CD4-positive, alpha-beta T cell treated with Interleukin-10 for 1 hour (primary cell): ENCODE measurements around the gene ANKMY1.

Experiments used
- DNase-seq: peaks from one replicate; pipeline ENCODE4 v3.0.0-alpha.2; 2020

The ANKMY1 gene

GRCh38 chr2:240519396-240520129 is 38.2 kb downstream of the ANKMY1 start:
- DNase-seq = no peak

GRCh38 chr2:240518981-240519380 is 38.8 kb downstream of the ANKMY1 start:
- no peak for DNase-seq

GRCh38 chr2:240517342-240517741 is 40.4 kb downstream of the ANKMY1 start:
- no peak for DNase-seq

- no peak for DNase-seq
Measured at GRCh38 chr2:240514631-240515030, 43.2 kb downstream of the ANKMY1 start.

DNA sequence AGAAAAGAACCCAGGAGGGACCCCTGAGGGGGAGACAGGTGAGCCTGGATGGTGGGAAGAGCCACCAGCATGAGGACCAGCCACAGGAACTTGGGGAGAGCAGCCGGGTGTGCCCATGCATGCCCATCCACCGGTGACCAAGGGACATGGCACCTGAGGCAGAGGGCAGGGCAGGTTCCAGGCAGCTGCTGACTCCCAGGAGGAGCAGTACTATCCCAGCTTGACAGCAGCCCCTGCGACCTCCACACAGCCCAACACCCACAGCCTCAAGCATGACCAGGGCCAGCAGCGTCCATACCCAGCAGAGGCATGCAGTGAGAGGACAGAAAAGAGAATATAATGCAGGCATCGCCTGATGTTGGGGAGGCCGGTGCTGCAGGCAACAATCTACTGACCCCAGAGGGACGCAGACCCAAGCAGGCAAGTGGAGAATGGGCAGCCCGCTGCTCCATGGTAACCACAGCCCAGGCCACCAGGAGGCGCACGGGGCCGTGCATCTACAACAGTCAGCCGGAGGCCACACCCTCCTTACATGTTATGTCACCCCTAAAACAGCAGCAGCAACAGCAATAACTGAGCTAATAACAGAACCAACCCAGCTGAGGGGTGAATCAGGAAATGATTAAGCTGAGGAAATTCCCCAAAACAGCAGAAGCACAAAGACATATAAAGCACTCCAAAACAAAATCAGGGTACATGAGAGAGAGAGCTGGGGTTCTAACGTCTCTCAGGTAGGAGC is 44.1 kb downstream of the ANKMY1 start:
- DNase-seq = peak; percentile 87

GRCh38 chr2:240512666-240513535 is 44.9 kb downstream of the ANKMY1 start:
- no peak for DNase-seq

- DNase-seq = no peak
Measured at GRCh38 chr2:240512109-240512485, 45.7 kb downstream of the ANKMY1 start.

DNA sequence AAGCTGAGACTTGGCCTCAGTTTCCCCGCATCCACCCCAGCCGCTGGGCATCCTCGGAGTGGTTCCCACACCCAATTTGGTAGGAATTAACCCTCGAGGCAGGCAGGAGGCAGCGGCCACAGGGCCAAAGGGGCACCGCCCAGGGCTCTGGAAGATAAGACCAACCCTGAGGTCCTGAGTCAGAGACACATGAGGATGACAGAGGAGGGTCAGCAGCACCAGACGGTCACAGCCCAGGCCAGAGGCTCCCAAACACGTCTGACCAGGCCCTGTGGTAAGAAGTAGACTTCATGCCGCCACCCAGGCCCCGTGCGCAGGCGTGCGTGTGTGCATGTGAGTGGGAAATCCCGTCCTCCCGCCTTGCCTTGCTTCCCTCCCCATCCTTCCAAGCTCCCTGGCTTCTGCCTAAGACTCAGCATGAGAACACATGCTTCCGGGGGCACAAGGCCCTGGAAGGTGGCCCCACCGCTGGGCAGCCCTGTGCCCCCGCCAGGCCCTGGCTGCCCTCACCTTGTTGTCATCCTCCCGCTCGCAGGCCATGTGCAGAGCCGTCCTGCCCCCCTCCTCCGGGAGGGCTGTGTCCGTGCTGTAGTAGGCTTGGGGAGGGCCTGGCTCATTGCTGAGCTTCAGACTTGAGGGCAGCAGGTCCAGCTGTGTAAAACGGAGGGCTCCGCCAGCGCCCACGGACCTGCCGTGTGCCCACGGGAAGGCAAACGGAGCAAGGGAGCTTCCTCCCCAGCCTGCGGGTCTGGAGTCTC is 46.3 kb downstream of the ANKMY1 start:
- DNase-seq = no peak

GRCh38 chr2:240510513-240511210 is 47.1 kb downstream of the ANKMY1 start:
- no peak for DNase-seq

DNA sequence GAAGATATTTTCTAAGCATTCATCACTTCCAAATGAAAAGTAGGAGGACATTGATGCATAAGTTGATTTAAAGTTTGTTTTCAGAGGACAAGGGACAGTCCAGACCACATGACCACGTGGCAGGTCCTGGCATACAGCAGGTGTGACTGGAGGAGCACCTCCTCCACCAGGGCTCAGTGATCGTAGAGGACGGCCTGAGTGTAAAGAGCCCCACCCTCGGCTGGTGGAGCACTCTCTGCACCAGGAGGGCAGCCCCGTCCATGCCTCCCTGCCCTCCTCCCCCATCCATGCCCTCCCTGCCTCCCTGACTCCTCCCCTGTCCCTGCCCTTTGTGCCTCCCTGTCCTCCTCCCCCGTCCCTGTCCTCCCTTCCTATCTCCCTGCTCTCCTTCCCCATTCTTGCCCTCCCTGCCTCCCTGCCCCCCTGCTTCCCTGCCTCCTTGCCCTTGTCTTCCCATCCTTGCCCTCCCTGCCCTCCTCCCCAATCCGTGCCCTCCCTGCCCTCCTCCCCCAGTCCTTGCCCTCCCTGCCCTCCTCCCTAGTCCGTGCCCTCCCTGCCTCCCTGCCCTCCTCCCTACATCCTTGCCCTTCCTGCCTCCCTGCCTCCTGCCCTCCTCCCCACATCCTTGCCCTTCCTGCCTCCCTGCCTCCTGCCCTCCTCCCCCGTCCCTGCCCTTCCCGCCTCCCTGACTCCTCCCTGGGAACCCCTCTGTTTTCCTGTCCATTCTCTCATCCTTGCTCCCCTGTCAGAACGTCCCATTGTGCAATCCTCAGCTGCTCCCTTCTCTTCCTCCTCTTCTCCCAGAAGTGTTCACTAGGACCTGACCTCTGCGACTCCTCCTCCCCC is 47.9 kb downstream of the ANKMY1 start:
- DNase-seq = no peak

DNA sequence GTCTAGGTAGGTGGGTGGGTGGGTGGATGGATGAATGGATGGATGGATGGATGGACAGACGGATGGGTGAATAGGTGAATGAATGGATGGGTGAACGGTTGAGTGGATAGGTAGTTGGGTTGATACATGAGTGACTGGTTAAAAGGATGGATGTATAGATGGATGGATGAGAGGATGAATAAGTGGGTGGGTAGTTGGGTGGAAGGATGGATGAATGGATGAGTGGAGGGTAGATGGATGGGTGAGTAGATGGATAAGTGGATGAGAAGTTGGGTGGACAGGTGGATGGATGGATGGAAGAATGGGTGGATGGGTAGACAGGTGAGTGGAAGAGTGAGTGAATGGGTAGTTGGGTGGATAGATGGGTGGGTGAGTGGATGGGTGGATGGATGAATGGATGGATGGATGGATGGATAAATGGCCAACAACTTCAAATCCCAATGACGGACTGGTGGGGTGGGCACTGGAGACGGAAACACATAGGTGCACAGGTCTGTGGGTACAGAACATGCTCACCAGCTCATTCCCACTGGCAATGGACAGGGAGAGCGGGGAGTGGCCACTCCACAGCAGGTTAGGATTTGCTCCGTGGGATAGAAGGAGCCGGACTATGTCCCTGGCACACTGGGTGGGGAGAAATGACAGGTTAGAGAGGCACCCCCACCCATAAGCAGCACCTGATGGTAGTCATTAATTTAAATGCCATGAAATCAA is 48.8 kb downstream of the ANKMY1 start:
- DNase-seq = no peak

DNA sequence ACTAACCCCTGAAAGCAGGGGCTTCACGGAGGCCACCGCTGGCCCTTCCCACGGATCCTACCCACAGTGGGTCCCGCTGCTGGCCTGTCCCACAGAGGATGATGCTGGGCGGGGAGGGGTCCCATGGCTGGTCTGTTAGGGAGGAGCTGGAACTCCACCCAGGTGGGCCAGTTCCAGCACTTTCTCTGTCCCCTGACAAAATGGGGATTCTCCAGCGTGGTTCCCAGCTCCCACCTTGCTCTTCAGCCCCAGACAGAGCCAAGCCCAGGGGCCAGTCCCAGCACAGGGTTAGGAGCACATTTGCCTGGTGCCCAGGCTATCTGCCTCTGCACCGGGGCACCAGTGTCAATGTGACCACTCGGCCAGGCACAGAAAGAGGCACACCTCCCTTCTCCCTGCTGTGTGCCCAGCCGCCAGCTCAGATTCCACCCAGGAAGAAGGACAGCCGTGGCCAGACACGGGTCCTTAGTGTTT is 50.0 kb downstream of the ANKMY1 start:
- no peak for DNase-seq

DNA sequence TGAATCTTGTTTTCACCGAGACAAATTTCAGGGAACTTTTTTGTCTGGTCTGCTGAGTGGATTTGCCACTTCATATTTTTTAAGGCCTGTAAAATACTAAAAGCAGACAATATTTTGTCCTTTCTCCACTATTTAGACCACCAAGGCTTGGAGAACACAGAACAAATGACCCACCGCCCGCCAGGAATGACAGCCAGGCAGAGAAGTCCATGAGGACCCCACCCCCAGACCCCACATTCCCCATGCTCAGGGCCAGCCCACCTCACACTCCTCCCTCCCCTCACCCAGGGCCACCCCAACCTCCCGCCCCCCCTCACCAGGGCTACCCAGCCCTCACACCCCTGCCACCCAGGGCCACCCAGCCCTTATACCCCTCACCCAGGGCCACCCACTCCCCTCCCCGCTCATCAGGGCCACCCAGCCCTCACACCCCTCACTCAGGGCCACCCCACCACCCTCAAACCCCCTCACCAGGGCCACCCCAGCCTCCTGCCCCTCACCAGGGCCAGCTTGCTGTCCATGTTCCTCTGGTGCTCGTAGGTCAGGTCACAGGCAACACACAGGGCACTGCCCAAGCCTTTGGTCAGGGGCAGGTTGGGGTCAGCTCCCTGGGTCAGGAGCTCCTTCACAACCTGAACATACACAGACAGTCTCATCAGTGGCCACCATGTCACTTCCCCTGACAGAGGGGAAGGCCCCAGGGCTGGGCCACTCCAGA is 50.6 kb downstream of the ANKMY1 start:
- no peak for DNase-seq

- DNase-seq = no peak
Measured at GRCh38 chr2:240506406-240507059, 51.3 kb downstream of the ANKMY1 start.

DNA sequence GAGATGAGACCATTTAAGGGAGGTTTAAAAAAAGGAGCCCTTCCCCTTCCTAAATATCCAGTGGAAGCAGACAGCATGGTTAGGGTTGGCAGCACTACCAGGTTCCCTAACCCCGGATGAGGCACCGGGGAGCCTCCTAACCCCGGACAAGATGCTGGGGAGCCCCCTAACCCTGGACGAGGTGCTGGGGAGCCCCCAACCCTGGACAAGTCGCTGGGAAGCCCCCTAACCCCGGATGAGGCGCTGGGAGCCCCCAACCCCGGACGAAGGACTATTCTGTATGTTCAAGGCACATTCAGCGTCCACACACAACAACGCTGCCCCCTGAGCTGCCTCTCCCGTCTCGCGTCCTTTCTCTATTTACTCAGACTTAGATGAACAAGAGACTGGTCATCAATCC is 51.9 kb downstream of the ANKMY1 start:
- DNase-seq = no peak

DNA sequence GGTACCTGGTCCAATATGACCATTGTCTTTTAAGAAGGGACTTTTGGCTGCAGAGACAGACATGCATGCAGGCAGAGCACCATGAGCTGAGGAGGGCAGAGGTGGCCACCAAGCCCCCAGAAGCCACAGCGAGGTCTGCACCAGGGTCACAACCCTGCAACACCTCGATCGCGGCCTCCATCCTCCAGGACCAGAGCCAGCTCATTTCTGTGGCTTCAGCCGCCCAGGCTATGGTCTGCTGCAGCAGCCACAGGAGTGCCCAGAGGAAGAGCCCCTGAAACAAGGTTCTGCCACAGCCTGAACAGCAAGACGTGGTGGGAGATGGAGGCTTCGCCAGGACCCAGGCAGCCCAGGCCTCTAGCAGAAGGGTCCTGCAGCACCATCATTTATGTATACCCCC is 53.9 kb downstream of the ANKMY1 start:
- DNase-seq = no peak

DNA sequence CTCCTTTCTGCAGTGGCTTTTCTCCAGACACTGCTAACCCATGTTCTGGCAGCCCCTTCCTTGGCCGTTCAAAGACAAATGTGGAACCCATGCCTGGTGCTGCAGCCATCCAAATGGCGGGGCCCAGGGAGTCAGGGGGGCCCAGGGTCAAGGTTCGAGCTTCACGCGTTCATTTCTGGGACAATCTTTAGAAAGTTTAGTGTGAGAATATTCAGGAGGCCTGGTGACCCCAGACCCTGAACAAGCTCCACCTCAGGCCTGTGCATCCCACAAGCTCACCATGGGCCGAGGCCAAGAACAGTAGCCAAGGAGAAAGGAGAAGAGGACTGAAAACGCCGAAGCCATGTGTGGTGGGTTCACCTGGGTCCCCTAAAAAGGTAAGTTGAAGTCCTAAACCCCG is 54.4 kb downstream of the ANKMY1 start:
- no peak for DNase-seq

DNA sequence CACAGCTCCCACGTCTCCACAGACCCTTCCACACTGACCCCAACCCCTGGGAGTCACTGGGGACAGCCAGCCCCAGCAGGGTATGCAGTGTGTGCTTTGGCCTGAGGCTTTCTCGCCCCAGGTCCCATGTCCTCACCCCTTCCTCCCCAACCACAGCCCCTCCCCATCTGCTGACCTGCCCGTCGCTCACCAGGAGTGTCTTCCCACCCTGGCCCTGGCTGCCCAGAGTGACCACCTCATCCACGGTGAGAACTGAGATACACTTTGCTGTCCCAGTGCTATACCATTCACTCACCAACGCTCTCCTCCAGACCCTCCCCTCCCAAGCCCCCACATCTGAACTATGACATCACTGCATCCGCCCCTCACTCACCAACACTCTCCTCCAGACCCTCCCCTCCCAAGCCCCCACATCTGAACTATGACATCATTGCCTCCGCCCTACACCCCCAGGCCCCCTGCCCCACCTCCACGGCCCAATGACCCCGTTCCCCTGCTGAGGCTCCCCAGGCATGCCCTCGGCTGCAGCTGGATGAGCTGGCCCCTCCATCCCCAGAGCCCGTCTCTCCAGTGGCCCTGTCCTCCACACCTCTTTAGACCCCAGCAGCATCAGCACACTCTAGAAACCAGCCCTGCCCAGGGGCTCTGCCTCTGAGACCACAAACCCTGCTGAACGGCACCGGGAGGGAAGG is 55.2 kb downstream of the ANKMY1 start:
- DNase-seq = no peak

DNA sequence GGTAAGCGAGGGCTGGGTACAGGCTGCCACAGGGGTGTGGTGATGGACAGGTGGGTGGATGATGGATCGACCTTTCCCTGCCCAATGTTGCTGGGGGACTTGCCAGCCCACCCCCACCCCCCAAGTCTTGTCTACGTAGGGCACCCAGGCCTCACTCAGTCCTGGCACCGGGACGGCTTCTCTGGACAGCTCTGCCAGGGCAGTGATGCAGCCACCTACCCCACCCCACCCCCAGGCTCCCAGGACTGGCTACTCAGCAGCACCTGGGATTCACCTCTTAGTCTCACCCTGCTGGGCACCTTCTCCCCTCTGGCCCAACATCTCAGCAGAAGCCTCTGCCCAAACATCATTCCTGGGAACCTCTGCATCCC is 55.7 kb downstream of the ANKMY1 start:
- no peak for DNase-seq
